H1 (cell line): Measurements from ENCODE around the gene TNS4.

ENCODE experiments used
- CHD2 ChIP-seq: IDR thresholded peaks from 2 replicates; pipeline ENCODE4 v1.6.1; 2012; ENCODE audit warnings: low read length, improper control_type of control experiment
- CREB1 ChIP-seq: IDR thresholded peaks from 2 replicates; pipeline ENCODE4 v1.6.1; 2012; ENCODE audit warnings: inconsistent platforms
- EP300 ChIP-seq, 2 experiments: IDR thresholded peaks; 1 replicate in 1 of 2; 2 replicates in 1 of 2; pipeline ENCODE4 v1.6.1; 2011 to 2012; ENCODE audit warnings: low read depth in 2 of 2, low read length in 2 of 2, mild to moderate bottlenecking in 2 of 2, borderline replicate concordance in 1 of 2, inconsistent platforms in 1 of 2, moderate library complexity in 1 of 2
- EZH2 ChIP-seq: fragments of 200-600 bp; sonication (generic); IDR thresholded peaks from 2 replicates; pipeline ENCODE4 v1.7.1; 2012; ENCODE audit warnings: low read depth, mild to moderate bottlenecking, moderate library complexity, low read length, inconsistent platforms; ENCODE audit not compliant: severe bottlenecking
- NANOG ChIP-seq: IDR thresholded peaks from 2 replicates; pipeline ENCODE4 v1.6.1; 2011; ENCODE audit warnings: low read length, low read depth, mild to moderate bottlenecking, inconsistent platforms; ENCODE audit not compliant: insufficient read depth, poor library complexity, severe bottlenecking
- POLR2A ChIP-seq, 2 experiments: IDR thresholded peaks; 1 replicate in 1 of 2; 2 replicates in 1 of 2; pipeline ENCODE4 v1.6.1; 2011; ENCODE audit warnings: low read depth in 2 of 2, low read length in 2 of 2, mild to moderate bottlenecking in 2 of 2; ENCODE audit errors: control extremely low read depth in 1 of 2
- POU5F1 ChIP-seq: IDR thresholded peaks from 2 replicates; pipeline ENCODE4 v1.6.1; 2011; ENCODE audit warnings: low read depth, mild to moderate bottlenecking, low read length, moderate library complexity
- RNF2 ChIP-seq: fragments of 200-900, 300-1000 bp; sonication (generic); IDR thresholded peaks from 2 replicates; pipeline ENCODE4 v1.7.1; 2016; ENCODE audit warnings: borderline replicate concordance, low read depth, mild to moderate bottlenecking, antibody characterized with exemption, low read length; ENCODE audit not compliant: poor library complexity, severe bottlenecking; ENCODE audit errors: missing control alignments
- ZNF274 ChIP-seq: IDR thresholded peaks from 2 replicates; pipeline ENCODE4 v1.7.0; 2012; ENCODE audit warnings: low read length, borderline replicate concordance; ENCODE audit errors: extremely low read depth

- no peak for TF ChIP-seq POLR2A (IDR thresholded peaks at IDR 0.05; ENCODE audit: control extremely low read depth in 1 of 2, low read depth in 2 of 2, low read length in 2 of 2)
- no peak for TF ChIP-seq EP300 (IDR thresholded peaks at IDR 0.05; ENCODE audit: borderline replicate concordance in 1 of 2, low read depth in 2 of 2, low read length in 2 of 2)
- TF ChIP-seq EZH2 = no peak
- no peak for TF ChIP-seq RNF2
- no peak for TF ChIP-seq CHD2
- TF ChIP-seq ZNF274 = no peak
- TF ChIP-seq POU5F1 = no peak
- TF ChIP-seq CREB1 = no peak
- TF ChIP-seq NANOG = no peak
Observed at GRCh38 chr17:40539711-40540411, 38.4 kb upstream of the TNS4 start.
